HepG2 (cell line): ENCODE results near the gene DDX39B. TPM values are rescaled to one million over a fixed set of nuclear protein-coding genes. Genes with fewer than 3 reads are reported as not detected.
A peak's percentile ranks its signal among the peaks of the same experiment; 100 is the strongest.

Source experiments
- ATF7-NPFF ChIP-seq: sonication (generic); formaldehyde crosslinking; IDR thresholded peaks from 2 replicates; pipeline ENCODE4 v1.8.1; 2023; ENCODE audit warnings: mild to moderate bottlenecking, low read depth, missing genetic modification reagents, moderate library complexity
- E2F2 ChIP-seq: sonication (generic); formaldehyde crosslinking; IDR thresholded peaks from 2 replicates; pipeline ENCODE4 v1.4.0; 2020; ENCODE audit warnings: missing genetic modification reagents, borderline replicate concordance
- ETV6 ChIP-seq: sonication (generic); formaldehyde crosslinking; conservative IDR thresholded peaks from 2 replicates; pipeline ENCODE4 v1.4.0; 2020; ENCODE audit warnings: missing genetic modification reagents
- HIC2 ChIP-seq: sonication (generic); formaldehyde crosslinking; IDR thresholded peaks from 2 replicates; pipeline ENCODE4 v1.9.0; 2022; ENCODE audit warnings: low read depth, missing genetic modification reagents
- HNF4G ChIP-seq, 2 experiments: sonication (generic) in 1 of 2; formaldehyde crosslinking in 1 of 2; IDR thresholded peaks; 2 replicates each; pipeline versions ENCODE4 v1.4.0 to v1.6.1; 2011 to 2020; ENCODE audit warnings: borderline replicate concordance in 2 of 2, low read depth in 2 of 2, mild to moderate bottlenecking in 2 of 2, low read length in 1 of 2, missing genetic modification reagents in 1 of 2, moderate library complexity in 1 of 2
- MED13 ChIP-seq: sonication (generic); formaldehyde crosslinking; IDR thresholded peaks from 2 replicates; pipeline ENCODE4 v1.5.0; 2020; ENCODE audit warnings: missing genetic modification reagents
- NONO ChIP-seq, 2 experiments: fragments of 450-650 bp in 1 of 2; sonication (generic) in 1 of 2; formaldehyde crosslinking in 1 of 2; IDR thresholded peaks in 1 of 2; conservative IDR thresholded peaks in 1 of 2; 2 replicates each; pipeline versions ENCODE4 v1.6.1 to v1.8.0; 2017 to 2022; ENCODE audit warnings: mild to moderate bottlenecking in 1 of 2, missing genetic modification reagents in 1 of 2, moderate library complexity in 1 of 2
- REL ChIP-seq: sonication (generic); formaldehyde crosslinking; conservative IDR thresholded peaks from 2 replicates; pipeline ENCODE4 v1.8.0; 2022; ENCODE audit warnings: mild to moderate bottlenecking, missing genetic modification reagents, moderate library complexity
- XRCC5 ChIP-seq: fragments of 200-400 bp; formaldehyde crosslinking; optimal IDR thresholded peaks from 2 replicates; pipeline ENCODE3; 2017; ENCODE audit warnings: mild to moderate bottlenecking, low read length
- ZBTB4 ChIP-seq: sonication (generic); formaldehyde crosslinking; IDR thresholded peaks from 2 replicates; pipeline ENCODE4 v1.4.0; 2020; ENCODE audit warnings: missing genetic modification reagents, mild to moderate bottlenecking, borderline replicate concordance
- ZBTB8A ChIP-seq: sonication (generic); formaldehyde crosslinking; IDR thresholded peaks from 2 replicates; pipeline ENCODE4 v1.4.0; 2020; ENCODE audit warnings: mild to moderate bottlenecking, low read depth, missing genetic modification reagents, borderline replicate concordance
- ZFP90 ChIP-seq: sonication (generic); formaldehyde crosslinking; IDR thresholded peaks from 2 replicates; pipeline ENCODE4 v1.8.0; 2022; ENCODE audit warnings: missing genetic modification reagents, mild to moderate bottlenecking, inconsistent platforms, borderline replicate concordance
- ZNF121 ChIP-seq: sonication (generic); formaldehyde crosslinking; IDR thresholded peaks from 2 replicates; pipeline ENCODE4 v1.5.0; 2020; ENCODE audit warnings: mild to moderate bottlenecking, missing genetic modification reagents
- ZNF232 ChIP-seq: sonication (generic); formaldehyde crosslinking; IDR thresholded peaks from 2 replicates; pipeline ENCODE4 v1.4.0; 2020; ENCODE audit warnings: missing genetic modification reagents, borderline replicate concordance
- ZNF256 ChIP-seq: sonication (generic); formaldehyde crosslinking; conservative IDR thresholded peaks from 2 replicates; pipeline ENCODE4 v1.4.0; 2020; ENCODE audit warnings: missing genetic modification reagents
- ZNF513 ChIP-seq: sonication (generic); formaldehyde crosslinking; conservative IDR thresholded peaks from 2 replicates; pipeline ENCODE4 v1.5.0; 2020; ENCODE audit warnings: missing genetic modification reagents
- ZNF549 ChIP-seq: sonication (generic); formaldehyde crosslinking; IDR thresholded peaks from 2 replicates; pipeline ENCODE4 v1.5.0; 2020; ENCODE audit warnings: missing genetic modification reagents
- ZNF589 ChIP-seq: sonication (generic); formaldehyde crosslinking; conservative IDR thresholded peaks from 2 replicates; pipeline ENCODE4 v1.8.0; 2022; ENCODE audit warnings: mild to moderate bottlenecking, moderate library complexity, missing genetic modification reagents
- ZNF761 ChIP-seq: sonication (generic); formaldehyde crosslinking; conservative IDR thresholded peaks from 2 replicates; pipeline ENCODE4 v1.4.0; 2020; ENCODE audit warnings: mild to moderate bottlenecking, missing genetic modification reagents
- ZSCAN29 ChIP-seq: sonication (generic); formaldehyde crosslinking; conservative IDR thresholded peaks from 2 replicates; pipeline ENCODE4 v1.4.0; 2020; ENCODE audit warnings: mild to moderate bottlenecking, missing genetic modification reagents
- polyA plus RNA-seq, 8 experiments: library from polyadenylated mRNA; depleted of rRNA in 3 of 8; stranded (reverse) in 7 of 8; unstranded in 1 of 8; fragments of >200 nt; fragmentation: Illumina TruSeq in 4 of 8; extraction: Trizol in 4 of 8; gene quantifications; 2 replicates each; pipeline versions ENCODE4 v1.2.1 to v1.2.3, GENCODE V29; 2011 to 2016; ENCODE audit warnings: low read depth in 4 of 8, missing spikeins in 1 of 8, mixed read lengths in 1 of 8; ENCODE audit not compliant: insufficient read depth in 1 of 8
- total RNA-seq, 5 experiments: library from RNA; depleted of rRNA; stranded (reverse); fragments of >200 nt; fragmentation: Illumina TruSeq; extraction: Trizol; gene quantifications; 2 replicates each; pipeline ENCODE4 v1.2.3, GENCODE V29; 2016; ENCODE audit warnings: low read depth in 1 of 5

Gene DDX39B
- total and polyA plus RNA-seq, 2 of the 13 experiments (the other 11 are each of a cell fraction or from before 2014, with no cell fraction given): 570 to 678 TPM

- TF ChIP-seq ZSCAN29: 0 out of 2 replicates have a peak, but pooled peaks have one; percentile 21
- no peak for TF ChIP-seq NONO (IDR thresholded peaks at IDR 0.05)
- TF ChIP-seq NONO (CRISPR knock-in tag; conservative IDR thresholded peaks at IDR 0.05): peak; percentile 82
- no peak for TF ChIP-seq ZNF761
- TF ChIP-seq ZNF256 (CRISPR knock-in tag): no peak
- no peak for TF ChIP-seq HNF4G (IDR thresholded peaks at IDR 0.05; ENCODE audit: borderline replicate concordance, low read depth, low read length)
- TF ChIP-seq HNF4G (CRISPR knock-in tag; IDR thresholded peaks at IDR 0.05; ENCODE audit: borderline replicate concordance, low read depth): peak; percentile 15; the same call in 1 of the 2 replicates
- no peak for TF ChIP-seq ZBTB4 (CRISPR knock-in tag)
- 0 out of 2 replicates have a peak, but pooled peaks have one; percentile 60 for TF ChIP-seq ZNF589 (CRISPR knock-in tag)
- TF ChIP-seq E2F2 (CRISPR knock-in tag): no peak
- no peak for TF ChIP-seq ZNF549 (CRISPR knock-in tag)
- 0 out of 2 replicates have a peak, but pooled peaks have one; percentile 64 for TF ChIP-seq REL (CRISPR knock-in tag)
- no peak for TF ChIP-seq ZNF232 (CRISPR knock-in tag)
- 0 out of 2 replicates have a peak, but pooled peaks have one; percentile 61 for TF ChIP-seq ZFP90 (CRISPR knock-in tag)
- no peak; the same call in 1 of the 2 replicates for TF ChIP-seq HIC2 (CRISPR knock-in tag)
- TF ChIP-seq ETV6 (CRISPR knock-in tag): no peak; the same call in none of the 2 replicates
- no peak for TF ChIP-seq ZNF121 (CRISPR knock-in tag)
- 0 out of 2 replicates have a peak, but pooled peaks have one; percentile 45 for TF ChIP-seq MED13
- no peak for TF ChIP-seq ATF7-NPFF (CRISPR knock-in tag)
- 0 out of 2 replicates have a peak, but pooled peaks have one; percentile 21 for TF ChIP-seq ZNF513 (CRISPR knock-in tag)
- no peak for TF ChIP-seq ZBTB8A
- peak; percentile 97 for TF ChIP-seq XRCC5
Measured at GRCh38 chr6:31580807-31581433, 39.1 kb upstream of the DDX39B start (continued).
